ENCODE data around the gene ROPN1B.

ROPN1B gene

GRCh38 chr3:126030455-126030854 lies 61.5 kb downstream of the ROPN1B start:
- Histone ChIP-seq H3K9me3 (ENCODE audit: insufficient read depth, low read length) (peaks cover 14% of the 10 kb centered on the region; the same call in 1 of the 2 replicates), H4K20me1 (ENCODE audit: low read depth, low read length) (no peaks in the 10 kb centered on the region), H3K4me2 (ENCODE audit: low read depth, low read length, poor library complexity, severe bottlenecking) (no peak overlapping the region), H2AFZ (ENCODE audit: low read depth, low read length, severe bottlenecking) (no peak overlapping the region), H3K9me2 (replicated peaks; ENCODE audit: insufficient read depth, low read length) (no peaks in the 10 kb centered on the region), H3K36me3 (ENCODE audit: low read length) (no peaks in the 10 kb centered on the region), H3K4me3 (ENCODE audit: insufficient read depth, low read length, poor library complexity, severe bottlenecking) (no peak overlapping the region), H3K27ac (ENCODE audit: low read depth, low read length) (no peak overlapping the region), H3K27me3 (ENCODE audit: low read length) (no peaks in the 10 kb centered on the region), H3K9ac (ENCODE audit: low read length) (no peak overlapping the region), H3K79me2 (ENCODE audit: insufficient read depth, low read length) (no peaks in the 10 kb centered on the region), H3F3A (ENCODE audit: insufficient read depth) (no peaks in the 10 kb centered on the region)
- TF ChIP-seq EZH2phosphoT487 (conservative IDR thresholded peaks at IDR 0.05; ENCODE audit: low read length), result no peak
- TF ChIP-seq CTCF (IDR thresholded peaks at IDR 0.05; ENCODE audit: insufficient read depth, low read length, poor library complexity, severe bottlenecking), result no peak

GRCh38 chr3:126031981-126032471 lies 63.0 kb downstream of the ROPN1B start:
- no peaks in the 10 kb centered on the region for H3K79me2 ChIP-seq (ENCODE audit: insufficient read depth, low read length)
- no peak overlapping the region for H3K9ac ChIP-seq (ENCODE audit: low read length)
- H3K9me3 ChIP-seq (ENCODE audit: insufficient read depth, low read length), result peaks cover 14% of the 10 kb centered on the region; the same call in 1 of the 2 replicates
- no peaks in the 10 kb centered on the region for H3K36me3 ChIP-seq (ENCODE audit: low read length)
- TF ChIP-seq EZH2phosphoT487 (conservative IDR thresholded peaks at IDR 0.05; ENCODE audit: low read length) (no peak), CTCF (IDR thresholded peaks at IDR 0.05; ENCODE audit: insufficient read depth, low read length, poor library complexity, severe bottlenecking) (no peak)
- H3K4me2 ChIP-seq (ENCODE audit: low read depth, low read length, poor library complexity, severe bottlenecking), result no peak overlapping the region
- no peak overlapping the region for H3K27ac ChIP-seq (ENCODE audit: low read depth, low read length)
- no peaks in the 10 kb centered on the region for H3K27me3 ChIP-seq (ENCODE audit: low read length)
- no peaks in the 10 kb centered on the region for H3K9me2 ChIP-seq (replicated peaks; ENCODE audit: insufficient read depth, low read length)
- H3F3A ChIP-seq (ENCODE audit: insufficient read depth), result no peaks in the 10 kb centered on the region
- H3K4me3 ChIP-seq (ENCODE audit: insufficient read depth, low read length, poor library complexity, severe bottlenecking), result no peak overlapping the region
- H2AFZ ChIP-seq (ENCODE audit: low read depth, low read length, severe bottlenecking), result no peak overlapping the region
- no peaks in the 10 kb centered on the region for H4K20me1 ChIP-seq (ENCODE audit: low read depth, low read length)
